ENCODE results near the gene HEXB.
"Not testable (repeated sequence)": the region's sequence is repeated elsewhere in the genome, so short reads cannot be mapped to it uniquely, and the experiment has no call there.

DNA sequence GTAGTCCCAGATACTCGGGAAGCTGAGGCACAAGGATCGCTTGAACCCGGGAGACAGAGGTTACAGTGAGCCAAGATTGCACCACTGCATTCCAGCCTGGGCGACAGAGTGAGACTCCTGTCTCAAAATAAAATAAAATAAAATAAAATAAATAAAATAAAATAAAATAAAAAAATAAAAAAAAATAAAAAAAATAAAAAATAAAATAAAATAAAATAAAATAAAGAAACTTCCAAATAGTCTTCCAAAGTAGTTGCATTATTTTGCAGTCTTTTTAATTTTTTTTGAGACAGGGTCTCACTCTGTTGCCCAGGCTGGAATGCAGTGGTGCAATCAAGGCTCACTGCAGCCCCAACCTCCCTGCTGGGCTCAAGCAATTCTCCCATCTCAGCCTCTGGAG is 63.7 kb downstream of the HEXB start:
- TF ChIP-seq CTCF, POLR2A (IDR thresholded peaks at IDR 0.05): not testable (repeated sequence)
